ENCODE measurements around the gene ITPR2. TPM values are rescaled to one million over a fixed set of nuclear protein-coding genes. Genes with fewer than 3 reads are reported as not detected.

The ITPR2 gene
- total and polyA plus RNA-seq, 2 of the 8 experiments (the other 6 are each of a cell fraction or from before 2014, with no cell fraction given) = 4.1 to 48.3 TPM

DNA sequence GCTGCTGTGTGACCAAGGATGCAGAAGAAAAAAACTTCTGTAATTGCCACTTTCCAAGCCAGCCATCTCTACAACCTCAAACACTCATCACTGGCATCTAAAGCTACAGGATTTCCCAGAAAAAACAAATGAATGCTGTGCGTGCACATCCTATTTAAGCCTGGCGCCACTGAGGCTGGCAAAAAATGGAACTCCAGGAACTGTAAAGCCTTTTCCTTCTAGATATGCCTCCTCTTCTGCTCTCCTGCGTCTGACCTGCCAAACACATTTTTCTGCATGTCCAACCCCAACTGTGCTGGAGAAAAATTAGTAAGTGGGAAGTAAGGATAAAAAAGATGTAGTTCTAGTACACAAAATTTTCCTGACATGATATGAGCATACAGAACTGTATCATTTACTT is 184.9 kb downstream of the ITPR2 start:
- H4K5ac ChIP-seq (ENCODE audit: insufficient read length, low read depth, low read length) = no peak overlapping the region
- FAIRE-seq = no peak
- CTCF ChIA-PET (ENCODE audit: partially characterized antibody) = interaction anchor here (1.1 to 1.6 kb wide), 2 partner anchors 34 to 54 kb away, joined by 3 read pairs; no protein-coding TSS in a partner anchor
- TF ChIP-seq NRF1 (IDR thresholded peaks at IDR 0.05; ENCODE audit: low read depth, low read length) = no peak
- no peak for TF ChIP-seq CHD1 (IDR thresholded peaks at IDR 0.05; ENCODE audit: low read depth, low read length)
- TF ChIP-seq SAP30 (IDR thresholded peaks at IDR 0.05; ENCODE audit: insufficient read depth, insufficient replicate concordance, low read length) = no peak
- TF ChIP-seq ATF3 (IDR thresholded peaks at IDR 0.05; ENCODE audit: insufficient read depth, low read depth, low read length) = no peak
- no peak for TF ChIP-seq KDM5A (IDR thresholded peaks at IDR 0.05; ENCODE audit: low read length)

More for the DNA sequence above, 184.9 kb downstream of the ITPR2 start:
- H4K91ac ChIP-seq (replicated peaks; ENCODE audit: insufficient read length, low read length) = no peak overlapping the region
- no peak overlapping the region for H3K4me3 ChIP-seq (ENCODE audit: extremely low read depth in 1 of 4, insufficient read depth in 2 of 4, low read depth in 3 of 4, low read length in 4 of 4)
- no peak overlapping the region for H3K14ac ChIP-seq (ENCODE audit: insufficient read length)
- no peaks in the 10 kb centered on the region for H4K20me1 ChIP-seq (replicated peaks in 1 of 2; ENCODE audit: control insufficient read depth in 1 of 2, insufficient read depth in 2 of 2, low read length in 2 of 2)
- no peaks in the 10 kb centered on the region for H3K79me1 ChIP-seq (ENCODE audit: low read depth, low read length)
- no peak overlapping the region for H2BK5ac ChIP-seq (ENCODE audit: low read depth, low read length)
- no peak overlapping the region for H3K27ac ChIP-seq (ENCODE audit: low read depth, low read length)
- H3K23me2 ChIP-seq (ENCODE audit: low read depth, low read length) = no peaks in the 10 kb centered on the region
- H3K79me2 ChIP-seq (ENCODE audit: control insufficient read depth in 1 of 2, insufficient read depth in 2 of 2, low read length in 2 of 2) = no peaks in the 10 kb centered on the region
- H2AK5ac ChIP-seq (ENCODE audit: low read depth, low read length) = no peak overlapping the region
- H2BK120ac ChIP-seq (replicated peaks; ENCODE audit: low read depth, low read length) = no peak overlapping the region
- no peak overlapping the region for H3K4ac ChIP-seq (replicated peaks; ENCODE audit: insufficient read length, low read depth, low read length)
- H4K8ac ChIP-seq (ENCODE audit: extremely low read depth, insufficient read depth, low read length) = no peak overlapping the region
- H3K4me2 ChIP-seq (ENCODE audit: insufficient read depth in 1 of 2, low read depth in 2 of 2, low read length in 2 of 2) = no peak overlapping the region
- no peak overlapping the region for H2AFZ ChIP-seq (ENCODE audit: low read length)
- H3K56ac ChIP-seq (replicated peaks; ENCODE audit: insufficient read length, low read depth, low read length) = no peak overlapping the region
- no peaks in the 10 kb centered on the region for H3K27me3 ChIP-seq (replicated peaks in 1 of 4; ENCODE audit: control insufficient read depth in 3 of 4, extremely low read depth in 1 of 4, insufficient read depth in 3 of 4, low read length in 3 of 4)
- H3K23ac ChIP-seq (ENCODE audit: insufficient read length) = no peak overlapping the region
- no peak overlapping the region for H3K9ac ChIP-seq (replicated peaks in 1 of 4; ENCODE audit: extremely low read depth in 1 of 4, low read depth in 3 of 4, low read length in 3 of 4)
- H3K18ac ChIP-seq (ENCODE audit: extremely low read depth, low read length) = no peak overlapping the region
- POLR2A ChIA-PET (ENCODE audit: partially characterized antibody) = no interaction called here
- H2BK12ac ChIP-seq (ENCODE audit: low read depth, low read length) = no peak overlapping the region
- no peak overlapping the region for H2BK20ac ChIP-seq (ENCODE audit: low read length)
- no peak overlapping the region for H2BK15ac ChIP-seq (ENCODE audit: low read length)
- H3K9me3 ChIP-seq (ENCODE audit: insufficient read depth in 2 of 2, low read depth in 1 of 2, low read length in 1 of 2) = no peaks in the 10 kb centered on the region
- peaks cover 0 to 9% (median 5%) of the 10 kb centered on the region in 4 experiments; a peak in 6 of 7 replicates for H3K4me1 ChIP-seq (replicated peaks in 1 of 4; ENCODE audit: control insufficient read depth in 3 of 4, insufficient read depth in 4 of 4, low read length in 3 of 4)
- no peak for DNase-seq (ENCODE audit: low read depth in 1 of 2, low spot score in 2 of 2)
- WGBS, 2 experiments (ENCODE audit: extremely low coverage in 1 of 2, insufficient coverage in 1 of 2, insufficient read length in 1 of 2, insufficient replicate concordance in 2 of 2, low coverage in 1 of 2, low lambda C conversion rate in 2 of 2, missing lambda C conversion rate in 1 of 2) = 97% methylated on average over 3 of the region's 3 CpGs; no CpG with 5 or more reads in 1 of the 2 experiments
- peaks cover 0 to 16% (median 1%) of the 10 kb centered on the region in 4 experiments; a peak in 3 of 8 replicates for H3K36me3 ChIP-seq (ENCODE audit: control insufficient read depth in 2 of 4, insufficient read depth in 4 of 4, low read length in 3 of 4)
